Neural crest cell (in vitro differentiated cells): ENCODE measurements around the gene VDR. TPM values are rescaled to one million over a fixed set of nuclear protein-coding genes. Genes with fewer than 3 reads are reported as not detected.

Experiments used
- DNase-seq: peaks from one replicate; pipeline ENCODE4 v3.0.0; 2021; ENCODE audit warnings: low read depth, mixed read lengths, low spot score
- H3K27ac Mint-ChIP-seq: one replicate; pipeline ENCODE4 v1.8.0; 2021; ENCODE audit warnings: mild to moderate bottlenecking, mixed read lengths; ENCODE audit not compliant: unreplicated experiment
- H3K27me3 Mint-ChIP-seq: 2 replicates; pipeline ENCODE4 v1.8.0; 2021; ENCODE audit warnings: low read depth, mild to moderate bottlenecking, mixed read lengths
- H3K36me3 Mint-ChIP-seq: 2 replicates; pipeline ENCODE4 v1.8.0; 2021; ENCODE audit warnings: low read depth, mild to moderate bottlenecking, mixed read lengths
- H3K4me1 Mint-ChIP-seq: 2 replicates; pipeline ENCODE4 v1.8.0; 2021; ENCODE audit warnings: mixed read lengths
- H3K4me3 Mint-ChIP-seq: one replicate; pipeline ENCODE4 v1.8.0; 2021; ENCODE audit warnings: mild to moderate bottlenecking, mixed read lengths
- H3K9me3 Mint-ChIP-seq: 2 replicates; pipeline ENCODE4 v1.8.0; 2021; ENCODE audit warnings: mixed read lengths
- CTCF ChIP-seq: fragments of 200-600 bp; sonication (generic); conservative IDR thresholded peaks from 2 replicates; pipeline ENCODE4 v1.5.0; 2021; ENCODE audit warnings: antibody characterized with exemption, mild to moderate bottlenecking
- total RNA-seq: library from RNA; stranded (reverse); gene quantifications from 2 replicates; pipeline ENCODE4 v1.2.1, GENCODE V29; 2021

VDR gene
- total RNA-seq, 1 donor from 2014 or later: not detected

DNA sequence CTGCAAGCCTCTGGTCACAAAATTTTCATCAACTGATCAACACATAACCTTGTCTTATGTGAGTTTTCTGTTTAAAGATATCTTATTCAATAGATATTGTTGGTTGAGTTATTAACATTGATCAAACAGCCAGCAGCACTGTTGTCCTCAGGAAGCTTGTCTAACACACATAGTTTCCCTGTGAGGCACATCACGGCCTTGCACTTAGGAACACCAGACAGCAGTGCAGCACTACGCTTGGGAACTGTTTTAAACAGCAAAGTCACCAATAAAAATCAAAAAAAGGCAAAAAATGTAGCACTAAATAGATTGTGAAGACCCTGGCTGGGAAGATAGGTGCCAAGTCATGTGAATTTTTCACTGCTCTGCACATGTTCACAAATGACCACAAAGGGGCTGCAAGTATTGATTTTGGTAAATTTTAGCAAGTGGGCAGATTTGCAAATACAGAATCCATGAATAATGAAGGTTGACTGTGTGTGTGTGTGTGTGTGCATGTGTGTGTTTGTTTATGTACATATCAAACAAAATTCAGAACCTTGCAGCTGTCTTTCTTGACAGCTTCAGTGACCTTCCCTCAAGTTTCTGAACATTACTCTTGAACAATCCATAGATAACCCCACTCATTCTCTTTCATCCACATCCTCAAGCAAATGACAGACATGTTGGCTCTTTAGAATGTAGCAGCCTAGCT, 28.9 kb downstream of the VDR start:
- no peaks in the 10 kb centered on the region for H3K27me3 Mint-ChIP-seq
- H3K27ac Mint-ChIP-seq: no peak overlapping the region
- DNase-seq: no peak
- H3K4me3 Mint-ChIP-seq: no peak overlapping the region
- no peaks in the 10 kb centered on the region for H3K36me3 Mint-ChIP-seq
- H3K9me3 Mint-ChIP-seq: no peaks in the 10 kb centered on the region
- no peaks in the 10 kb centered on the region for H3K4me1 Mint-ChIP-seq
- TF ChIP-seq CTCF: no peak

GRCh38 chr12:47874316-47874715, 30.5 kb downstream of the VDR start:
- Mint-ChIP-seq H3K4me3 (no peak overlapping the region), H3K4me1 (peaks cover 11% of the 10 kb centered on the region), H3K36me3 (no peaks in the 10 kb centered on the region), H3K27me3 (no peaks in the 10 kb centered on the region), H3K9me3 (no peaks in the 10 kb centered on the region), H3K27ac (no peak overlapping the region)
- no peak for TF ChIP-seq CTCF
- DNase-seq: no peak

DNA sequence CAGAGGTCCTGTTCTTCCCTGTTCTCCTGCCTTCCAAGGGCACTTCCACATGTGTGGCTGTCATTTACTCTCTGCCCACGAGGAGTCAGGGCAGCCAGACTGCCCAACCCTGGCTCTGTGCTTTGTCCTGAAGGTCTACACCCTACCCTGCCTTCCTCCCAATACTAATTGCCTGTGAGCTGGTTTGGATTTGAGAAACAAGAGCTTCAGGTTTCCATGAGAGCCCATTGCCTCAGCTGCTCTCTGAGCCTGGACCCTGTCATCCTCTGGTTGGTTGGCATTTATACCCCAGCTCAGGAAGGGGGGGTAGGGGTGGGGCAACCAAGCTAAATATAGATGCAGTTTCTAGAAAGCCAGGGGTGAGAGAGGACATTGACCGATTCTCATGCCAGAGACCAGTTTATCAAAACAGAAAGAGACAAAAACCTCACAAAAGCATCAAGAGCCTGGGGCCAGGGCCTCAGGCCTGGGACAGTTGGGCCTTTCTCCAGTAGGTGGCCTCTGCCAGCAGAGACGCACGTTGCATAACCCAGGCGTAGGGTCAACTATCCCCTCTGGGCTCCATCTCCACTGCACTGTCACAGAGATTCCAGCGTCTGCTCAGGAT, 34.5 kb downstream of the VDR start:
- Mint-ChIP-seq H3K9me3 (no peaks in the 10 kb centered on the region), H3K4me1 (peaks cover 11% of the 10 kb centered on the region), H3K27ac (no peak overlapping the region), H3K36me3 (no peaks in the 10 kb centered on the region), H3K27me3 (no peaks in the 10 kb centered on the region), H3K4me3 (no peak overlapping the region)
- TF ChIP-seq CTCF: peak; percentile 63
- DNase-seq: peak; percentile 20

GRCh38 chr12:47868552-47869031, 36.2 kb downstream of the VDR start:
- Mint-ChIP-seq H3K4me3 (no peak overlapping the region), H3K27ac (no peak overlapping the region), H3K9me3 (no peaks in the 10 kb centered on the region), H3K27me3 (no peaks in the 10 kb centered on the region), H3K4me1 (peaks cover 11% of the 10 kb centered on the region), H3K36me3 (no peaks in the 10 kb centered on the region)
- no peak for DNase-seq
- no peak for TF ChIP-seq CTCF

DNA sequence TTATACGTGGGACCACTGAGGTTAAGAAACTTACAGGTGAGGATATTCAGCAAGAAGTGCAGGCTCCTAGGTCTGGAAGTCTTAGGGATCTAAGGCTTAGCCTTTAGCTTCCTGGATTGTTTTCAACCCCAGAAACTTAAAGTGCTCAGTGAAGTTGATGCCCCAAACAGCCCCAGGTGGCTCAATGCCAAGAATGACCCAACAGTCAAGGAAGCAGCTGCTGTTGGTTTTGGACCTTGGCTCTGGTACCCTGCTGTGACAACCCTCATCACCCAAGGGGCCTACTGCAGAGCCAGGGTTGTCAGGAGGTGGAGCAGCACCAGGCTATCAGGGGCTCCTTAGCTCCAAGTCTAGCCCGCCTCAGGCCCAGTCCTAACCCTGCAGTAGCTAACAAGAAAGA, 36.8 kb downstream of the VDR start:
- no peak for DNase-seq
- Mint-ChIP-seq H3K4me1 (peaks cover 11% of the 10 kb centered on the region), H3K36me3 (no peaks in the 10 kb centered on the region), H3K27me3 (no peaks in the 10 kb centered on the region), H3K27ac (no peak overlapping the region), H3K9me3 (no peaks in the 10 kb centered on the region), H3K4me3 (no peak overlapping the region)
- TF ChIP-seq CTCF: no peak
